Stimulated activated CD4-positive, alpha-beta T cell treated with anti-CD3 and anti-CD28 coated beads, TNF-alpha, amount 100 ng/mL, for 48 hours (primary cell): Measurements from ENCODE around the gene RNF11.

Source experiments
- DNase-seq, 3 donors: peaks; one replicate each; pipeline ENCODE4 v3.0.0-alpha.2; 2020; ENCODE audit warnings: low read depth in 3 of 3

The RNF11 gene

GRCh38 chr1:51295926-51296325 is 59.9 kb downstream of the RNF11 start:
- no peak for DNase-seq

DNA sequence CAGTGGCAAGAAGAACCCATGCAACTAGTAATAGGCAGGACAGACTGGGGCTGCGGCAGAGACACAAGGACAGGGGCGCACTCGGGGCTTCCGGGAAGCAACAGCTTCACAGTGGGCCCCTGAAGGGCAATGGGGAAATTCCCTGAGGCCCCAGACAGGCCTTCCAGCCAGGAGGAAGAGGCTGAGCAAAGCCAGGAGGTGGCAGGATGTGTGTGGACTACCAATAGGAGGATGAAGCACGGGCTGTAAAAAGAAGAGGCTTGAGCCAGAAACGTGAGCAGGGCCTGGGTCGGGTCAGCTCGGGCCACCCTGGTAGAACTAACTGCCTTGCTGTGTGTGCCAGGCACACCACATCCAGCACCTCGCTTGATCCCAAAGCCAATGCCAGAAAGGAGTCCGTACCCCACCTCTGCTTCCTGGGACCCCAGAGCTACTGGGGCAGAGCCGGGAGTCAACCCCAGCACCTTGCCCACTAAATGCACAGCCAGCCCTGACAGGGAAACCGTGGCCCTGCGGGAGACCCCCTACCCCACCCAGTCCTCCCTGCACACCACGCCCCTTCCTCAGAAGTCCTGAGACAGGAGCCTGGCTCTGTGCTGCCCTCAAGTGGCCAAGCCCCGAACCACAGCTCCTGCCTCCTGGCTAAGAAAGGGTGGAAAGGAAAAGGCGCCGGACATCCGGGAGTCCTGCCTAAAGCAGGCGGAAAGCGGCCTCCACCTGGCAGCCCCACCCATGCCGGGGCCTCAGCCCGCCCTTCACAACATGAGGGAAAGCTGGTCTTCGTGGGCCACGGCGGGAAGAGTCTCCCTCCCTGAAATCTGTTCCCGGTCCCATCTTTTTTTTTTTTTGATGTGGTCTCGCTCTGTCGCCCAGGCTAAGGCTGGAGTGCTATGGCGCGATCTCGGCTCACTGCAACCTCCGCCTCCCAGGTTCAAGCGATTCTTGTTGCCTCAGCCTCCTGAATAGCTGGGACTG is 60.6 kb downstream of the RNF11 start:
- peak; percentile 51 to 65 (median 59) for DNase-seq

DNA sequence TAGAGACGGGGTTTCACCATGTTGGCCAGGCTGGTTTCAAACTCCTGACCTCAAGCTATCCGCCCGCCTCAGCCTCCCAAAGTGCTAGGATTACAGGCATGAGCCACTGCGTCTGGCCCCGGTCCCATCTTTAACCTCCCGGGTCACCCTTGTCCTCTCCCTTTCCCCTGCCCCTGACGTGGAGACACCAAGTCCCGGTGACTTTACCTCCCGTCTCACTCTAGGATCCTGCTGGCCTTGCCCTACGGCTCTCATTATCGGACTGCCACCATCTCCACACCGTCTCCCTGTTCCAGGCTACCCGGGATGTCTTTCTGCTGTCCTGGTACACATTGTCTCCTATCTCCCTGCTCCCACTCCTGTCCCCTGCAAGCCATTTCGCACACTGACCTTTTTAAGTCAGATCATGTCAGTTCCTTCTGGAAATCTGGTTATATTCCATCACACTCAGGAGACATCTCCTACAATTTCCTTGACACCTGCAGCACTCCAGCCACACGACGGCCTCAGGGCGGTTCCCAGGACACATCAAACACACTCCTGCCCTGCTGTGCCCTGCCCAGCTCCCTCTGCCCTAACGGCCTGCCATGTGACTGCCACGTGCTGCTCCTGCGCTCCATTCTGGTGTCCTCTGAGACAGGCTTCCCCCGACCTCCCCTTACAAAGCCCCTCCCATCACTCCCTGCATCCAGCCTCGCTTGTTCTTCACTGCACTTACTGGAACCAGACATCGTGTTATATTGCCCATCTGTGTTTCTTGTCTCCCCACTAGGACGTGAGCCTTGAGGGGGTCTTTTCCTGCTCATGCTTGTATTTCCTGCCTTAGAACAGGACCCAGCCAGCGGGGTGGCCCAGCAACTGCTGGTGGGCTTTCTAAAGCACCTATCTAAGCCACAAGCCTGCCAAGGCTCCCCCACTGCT is 61.6 kb downstream of the RNF11 start:
- DNase-seq: no peak

DNA sequence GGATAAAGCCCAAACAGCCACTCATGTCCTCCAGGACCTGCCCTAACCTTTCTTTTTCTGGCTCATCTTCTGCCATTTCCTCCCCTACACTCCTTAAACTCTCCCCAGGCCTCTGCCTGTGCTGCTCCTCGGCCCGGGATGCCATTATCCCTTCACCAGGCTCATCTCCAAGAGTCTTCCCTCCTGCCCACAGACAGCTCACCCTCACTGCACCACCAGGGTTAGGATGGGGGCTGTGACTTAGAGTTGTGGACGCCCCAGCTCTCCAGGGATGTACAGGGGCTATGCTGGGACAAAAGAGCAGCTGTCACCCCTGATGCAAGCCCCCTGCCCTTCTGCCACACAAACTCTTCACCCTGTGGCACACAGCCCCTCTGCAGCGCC is 62.2 kb downstream of the RNF11 start:
- DNase-seq: no peak

DNA sequence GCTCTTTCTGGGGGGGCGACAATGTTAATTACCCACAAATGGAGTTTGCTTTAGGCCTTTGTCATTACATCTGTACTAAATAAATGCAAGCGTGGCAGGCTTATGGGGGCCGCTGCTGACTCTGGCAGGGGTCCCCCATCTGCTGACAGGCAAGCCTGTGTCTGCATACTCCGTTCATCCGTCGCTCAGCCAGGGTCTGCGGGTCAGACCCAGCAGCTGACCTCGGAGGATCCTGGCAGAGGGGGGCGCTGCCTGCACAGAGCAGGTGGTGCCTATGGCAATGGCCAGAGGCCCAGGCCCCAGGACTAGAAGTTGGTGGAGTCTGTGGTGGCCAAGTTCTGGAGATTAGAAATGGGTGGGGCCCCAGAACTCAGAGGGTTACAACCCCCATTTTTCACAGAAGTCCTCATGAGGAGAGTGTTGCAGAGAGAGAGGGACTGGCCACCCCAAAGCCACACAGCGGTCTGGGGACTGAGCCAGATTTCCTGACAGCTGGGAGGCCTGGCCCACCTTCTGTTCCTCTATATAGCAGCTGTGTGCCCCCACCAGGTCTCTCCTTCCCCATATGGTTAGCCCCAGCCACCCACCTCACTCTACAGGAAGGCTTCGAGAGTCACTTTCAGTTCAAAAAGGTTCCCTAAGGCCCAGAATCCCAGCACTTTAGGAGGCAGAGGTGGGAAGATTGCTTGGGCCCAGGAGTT is 63.3 kb downstream of the RNF11 start:
- DNase-seq: no peak

- no peak for DNase-seq
Measured at GRCh38 chr1:51299981-51300670, 64.1 kb downstream of the RNF11 start.

GRCh38 chr1:51301152-51301843 is 65.2 kb downstream of the RNF11 start:
- no peak for DNase-seq

DNA sequence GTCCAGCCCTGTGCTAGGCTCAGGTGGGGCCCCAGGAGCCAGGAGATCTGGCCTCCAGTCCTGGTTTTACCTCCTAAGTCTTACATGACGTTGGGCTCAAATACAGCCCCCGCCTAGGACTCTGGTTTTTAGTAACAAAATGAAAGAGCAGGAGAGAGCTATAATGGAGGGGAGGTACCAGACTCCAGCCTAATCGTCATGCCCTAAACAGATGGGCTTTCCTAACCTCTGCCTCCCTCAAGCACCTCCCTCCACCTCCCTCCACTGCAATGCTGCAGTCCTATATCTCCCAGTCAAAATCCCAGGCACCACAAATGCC is 65.7 kb downstream of the RNF11 start:
- DNase-seq: no peak

GRCh38 chr1:51302270-51302669 is 66.2 kb downstream of the RNF11 start:
- no peak for DNase-seq

GRCh38 chr1:51302746-51303145 is 66.7 kb downstream of the RNF11 start:
- DNase-seq: no peak

- DNase-seq: no peak
Measured at GRCh38 chr1:51303315-51303714, 67.2 kb downstream of the RNF11 start.

- no peak for DNase-seq
Measured at GRCh38 chr1:51303751-51304251, 67.7 kb downstream of the RNF11 start.

- no peak for DNase-seq
Measured at GRCh38 chr1:51304360-51304759, 68.3 kb downstream of the RNF11 start.

- no peak for DNase-seq
Measured at GRCh38 chr1:51305371-51305823, 69.3 kb downstream of the RNF11 start.

GRCh38 chr1:51306950-51307349 is 70.9 kb downstream of the RNF11 start:
- DNase-seq: no peak

DNA sequence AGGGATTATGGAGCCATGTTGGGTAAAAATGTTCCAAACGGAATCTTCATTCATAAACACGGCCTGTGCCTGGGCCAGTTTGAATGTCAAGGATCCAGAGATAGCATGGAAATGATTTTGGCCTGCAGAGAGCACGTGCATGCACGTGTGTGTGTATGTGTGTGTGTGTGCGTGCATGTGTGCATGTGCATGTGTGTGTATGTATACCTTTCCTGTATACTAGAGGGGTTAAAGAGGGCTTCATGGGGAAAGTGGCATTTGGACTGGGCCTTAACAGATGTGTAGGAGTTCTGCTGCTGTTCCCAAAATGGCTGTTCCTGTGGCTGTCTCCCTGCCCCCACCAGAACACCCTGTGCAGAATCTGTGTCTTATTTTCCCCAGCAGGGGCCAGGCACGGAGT is 72.6 kb downstream of the RNF11 start:
- no peak for DNase-seq

- DNase-seq: no peak
Measured at GRCh38 chr1:51309291-51309690, 73.2 kb downstream of the RNF11 start.

- no peak for DNase-seq
Measured at GRCh38 chr1:51310871-51311613, 75.0 kb downstream of the RNF11 start.

GRCh38 chr1:51311826-51312225 is 75.8 kb downstream of the RNF11 start:
- no peak for DNase-seq

DNA sequence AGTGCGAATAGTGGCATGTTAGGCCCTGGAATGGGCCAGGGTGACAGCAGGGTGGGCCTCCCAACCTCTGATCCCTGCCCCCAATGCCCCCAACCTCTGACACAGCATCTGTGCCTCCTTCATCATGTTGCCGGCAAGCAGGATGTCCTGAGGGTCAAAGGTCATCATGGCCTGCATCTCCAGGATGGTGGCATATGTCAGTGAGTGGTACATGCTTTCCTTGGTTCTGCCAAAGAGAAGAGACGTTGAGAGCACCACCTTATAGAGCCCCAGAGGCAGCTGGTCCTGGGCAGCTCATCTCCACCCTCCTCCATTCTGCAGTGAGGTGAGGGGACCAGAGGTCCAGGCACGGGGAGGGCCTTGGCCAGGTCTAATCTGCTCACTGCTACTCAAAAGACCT is 76.6 kb downstream of the RNF11 start:
- DNase-seq: no peak
